Activated T-helper 2 cell treated with anti-CD3 and anti-CD28 coated beads, Interferon-gamma antibody, Interleukin-2, Interleukin-4, amounts not matched to agents 10 μg/mL and 5 μg/mL and 100 μg/mL, durations not matched to agents 14 hours and 24 hours and 36 hours (primary cell): ENCODE results near the gene PPP1R7. TPM values are rescaled to one million over a fixed set of nuclear protein-coding genes. Genes with fewer than 3 reads are reported as not detected.

ENCODE experiments used
- DNase-seq: peaks from one replicate; pipeline ENCODE4 v3.0.0; 2021; ENCODE audit warnings: low spot score
- H3K27ac Mint-ChIP-seq: one replicate; pipeline ENCODE4 v1.8.0; 2021; ENCODE audit warnings: mixed read lengths
- H3K27me3 Mint-ChIP-seq: one replicate; pipeline ENCODE4 v1.8.0; 2021; ENCODE audit warnings: low read depth, mixed read lengths
- H3K36me3 Mint-ChIP-seq: one replicate; pipeline ENCODE4 v1.8.0; 2021; ENCODE audit warnings: low read depth, mixed read lengths
- H3K4me1 Mint-ChIP-seq: one replicate; pipeline ENCODE4 v1.8.0; 2021; ENCODE audit warnings: low read depth, mixed read lengths
- H3K4me3 Mint-ChIP-seq: one replicate; pipeline ENCODE4 v1.8.0; 2021; ENCODE audit warnings: low read depth, mild to moderate bottlenecking, moderate library complexity, mixed read lengths
- H3K9me3 Mint-ChIP-seq: one replicate; pipeline ENCODE4 v1.8.0; 2021; ENCODE audit warnings: mixed read lengths
- intact Hi-C: fragments of 100-400 bp; cut with micrococcal nuclease; formaldehyde crosslinking; loops from one replicate; pipeline ENCODE4 v1.15.1; 2023
- total RNA-seq: library from RNA; stranded (reverse); gene quantifications from 2 replicates; pipeline ENCODE4 v1.2.3, GENCODE V29; 2022

The PPP1R7 gene
- total RNA-seq, 1 donor from 2014 or later = 101 TPM

GRCh38 chr2:241137276-241138190 is 12.7 kb upstream of the PPP1R7 start:
- Mint-ChIP-seq H3K4me3 (no peak overlapping the region), H3K27me3 (no peaks in the 10 kb centered on the region), H3K36me3 (peaks cover 40% of the 10 kb centered on the region), H3K27ac (no peak overlapping the region), H3K9me3 (no peaks in the 10 kb centered on the region), H3K4me1 (no peaks in the 10 kb centered on the region)
- intact Hi-C loops = no loop called here
- DNase-seq = no peak

DNA sequence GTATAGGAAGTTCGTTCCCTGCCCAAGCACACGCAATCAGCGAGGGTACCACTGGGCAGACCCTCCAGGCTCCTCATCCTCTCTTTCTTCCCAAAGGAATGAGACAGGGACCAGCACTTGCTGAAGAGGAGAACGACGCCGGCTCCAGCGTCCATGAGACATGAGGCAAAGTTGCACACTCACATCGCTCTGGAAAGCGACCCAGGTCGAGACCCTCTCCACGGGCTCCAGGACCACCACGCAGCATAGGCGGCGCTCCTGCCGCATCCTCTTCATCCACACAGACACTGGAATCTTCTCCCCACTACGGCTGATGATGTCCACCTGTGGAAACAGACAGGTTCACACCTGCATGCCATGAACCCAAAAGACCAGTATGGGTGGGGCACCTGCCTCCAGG is 11.8 kb upstream of the PPP1R7 start:
- H3K4me1 Mint-ChIP-seq = no peaks in the 10 kb centered on the region
- intact Hi-C loops = no loop called here
- H3K4me3 Mint-ChIP-seq = no peak overlapping the region
- H3K9me3 Mint-ChIP-seq = no peaks in the 10 kb centered on the region
- no peaks in the 10 kb centered on the region for H3K27me3 Mint-ChIP-seq
- peaks cover 31% of the 10 kb centered on the region for H3K36me3 Mint-ChIP-seq
- H3K27ac Mint-ChIP-seq = no peak overlapping the region
- DNase-seq = no peak

DNA sequence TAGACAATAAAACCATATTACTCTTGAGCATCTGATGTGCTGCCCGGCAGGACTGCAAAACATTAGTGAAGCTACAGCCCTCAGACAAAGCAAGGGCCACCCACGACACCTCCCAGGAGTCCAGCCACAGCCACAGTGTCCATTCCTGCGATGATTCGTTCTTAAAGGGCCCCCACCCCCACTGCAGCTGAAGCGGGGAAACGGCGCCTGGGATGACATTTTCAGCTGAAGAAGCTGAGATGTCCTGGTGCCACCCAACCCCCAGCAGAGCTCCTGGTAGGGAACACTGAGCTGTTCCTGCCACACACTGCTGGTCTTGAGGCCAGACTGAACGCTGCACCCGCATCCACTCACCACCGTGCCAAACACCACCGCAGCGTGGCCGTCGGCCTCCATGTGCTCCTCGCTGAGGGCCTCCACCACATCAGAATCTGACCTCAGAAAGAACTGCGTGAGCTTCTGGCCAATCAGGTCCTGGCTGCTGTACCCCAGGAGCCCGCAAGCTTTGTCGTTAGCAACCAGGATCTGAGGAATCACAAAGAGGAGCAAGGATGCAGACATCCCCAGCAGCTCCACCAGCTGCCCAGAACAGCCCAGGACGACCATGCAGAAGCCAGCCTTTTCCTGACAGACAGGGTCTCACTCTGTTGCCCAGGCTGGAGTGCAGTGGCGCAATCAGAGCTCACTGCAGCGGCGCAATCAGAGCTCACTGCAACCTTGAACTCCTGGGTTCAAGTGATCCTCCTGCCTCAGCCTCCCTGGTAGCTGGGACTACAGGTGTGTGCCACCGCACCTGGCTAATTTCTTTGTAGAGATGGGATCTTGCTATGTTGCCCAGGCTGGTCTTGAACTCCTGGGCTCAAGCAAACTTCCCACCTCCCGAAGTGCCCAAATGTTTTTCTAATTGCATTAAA is 10.5 kb upstream of the PPP1R7 start:
- no peaks in the 10 kb centered on the region for H3K27me3 Mint-ChIP-seq
- H3K27ac Mint-ChIP-seq = no peak overlapping the region
- intact Hi-C loops = no loop called here
- no peaks in the 10 kb centered on the region for H3K9me3 Mint-ChIP-seq
- no peak overlapping the region for H3K4me3 Mint-ChIP-seq
- no peak for DNase-seq
- no peaks in the 10 kb centered on the region for H3K4me1 Mint-ChIP-seq
- peaks cover 32% of the 10 kb centered on the region for H3K36me3 Mint-ChIP-seq

DNA sequence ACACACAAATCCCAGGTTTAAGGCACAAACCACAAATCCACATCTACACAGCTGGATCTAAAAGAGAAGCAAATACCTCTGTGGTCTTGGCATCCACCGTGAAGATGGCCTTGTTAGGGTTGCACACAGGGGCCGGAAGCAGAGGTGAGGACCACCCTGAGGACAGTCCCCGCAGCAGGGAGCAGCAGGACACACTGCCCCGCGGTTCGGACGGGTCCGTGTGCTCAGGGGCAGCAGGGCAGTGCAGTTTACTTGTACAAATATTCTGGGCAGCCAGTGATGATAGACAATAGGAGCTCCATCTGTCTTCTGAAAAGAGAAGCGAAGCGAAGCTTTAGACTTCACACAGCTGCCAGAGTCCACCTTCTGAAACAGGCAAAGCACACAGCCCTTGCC is 9.8 kb upstream of the PPP1R7 start:
- no peaks in the 10 kb centered on the region for H3K4me1 Mint-ChIP-seq
- H3K9me3 Mint-ChIP-seq = no peaks in the 10 kb centered on the region
- peaks cover 32% of the 10 kb centered on the region for H3K36me3 Mint-ChIP-seq

GRCh38 chr2:241141214-241141770 is 9.0 kb upstream of the PPP1R7 start:
- Mint-ChIP-seq H3K4me3 (no peak overlapping the region), H3K4me1 (no peaks in the 10 kb centered on the region), H3K27me3 (no peaks in the 10 kb centered on the region), H3K36me3 (peaks cover 32% of the 10 kb centered on the region), H3K9me3 (no peaks in the 10 kb centered on the region), H3K27ac (no peak overlapping the region)
- no peak for DNase-seq
- intact Hi-C loops = no loop called here

More for the DNA sequence above, 9.8 kb upstream of the PPP1R7 start:
- intact Hi-C loops = no loop called here
- Mint-ChIP-seq H3K4me3 (no peak overlapping the region), H3K27me3 (no peaks in the 10 kb centered on the region), H3K27ac (no peak overlapping the region)
- no peak for DNase-seq

DNA sequence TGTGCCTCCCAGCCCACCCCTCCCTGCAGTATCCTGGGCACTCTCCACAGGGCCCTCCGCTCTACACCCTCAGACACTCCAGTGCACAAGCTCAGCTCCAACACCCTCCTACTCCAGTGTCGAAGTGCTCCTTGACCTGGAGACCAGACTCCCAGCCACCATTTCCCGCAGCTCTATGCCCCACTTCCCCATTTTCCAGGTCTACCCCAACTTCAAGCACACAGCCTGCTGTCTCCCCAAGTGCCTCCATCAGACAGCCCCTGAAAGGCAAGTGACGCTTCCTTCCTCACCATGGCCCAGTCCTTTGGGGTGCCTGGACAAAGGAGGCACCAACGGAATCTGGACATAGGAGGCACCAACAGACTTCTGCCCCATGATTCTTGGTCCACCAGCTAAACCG is 8.2 kb upstream of the PPP1R7 start:
- intact Hi-C loops = no loop called here
- H3K36me3 Mint-ChIP-seq = peaks cover 32% of the 10 kb centered on the region
- H3K9me3 Mint-ChIP-seq = no peaks in the 10 kb centered on the region
- DNase-seq = no peak
- H3K27me3 Mint-ChIP-seq = no peaks in the 10 kb centered on the region
- no peaks in the 10 kb centered on the region for H3K4me1 Mint-ChIP-seq
- no peak overlapping the region for H3K27ac Mint-ChIP-seq
- H3K4me3 Mint-ChIP-seq = no peak overlapping the region

DNA sequence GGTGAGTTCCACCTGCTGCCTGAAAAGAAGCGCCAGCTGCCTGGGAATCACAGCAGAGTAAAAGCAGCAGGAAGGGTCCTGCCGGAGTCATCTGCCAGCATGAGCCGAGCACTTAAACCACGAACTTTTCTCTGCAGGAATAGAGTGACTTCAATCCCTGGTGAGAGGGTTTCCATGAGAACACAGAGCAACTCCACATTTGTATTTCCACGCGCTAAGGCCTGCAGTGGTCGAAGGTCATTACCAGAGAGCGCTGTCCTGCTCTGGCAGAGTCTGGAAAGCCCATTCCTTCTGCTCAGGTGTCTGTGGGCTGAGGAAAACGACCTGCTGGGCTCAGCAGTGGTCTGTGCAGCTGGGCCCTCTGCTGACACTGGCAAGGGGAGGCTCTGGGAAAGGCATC is 7.7 kb upstream of the PPP1R7 start:
- Mint-ChIP-seq H3K27ac (no peak overlapping the region), H3K27me3 (no peaks in the 10 kb centered on the region), H3K4me1 (no peaks in the 10 kb centered on the region), H3K9me3 (no peaks in the 10 kb centered on the region), H3K36me3 (peaks cover 32% of the 10 kb centered on the region), H3K4me3 (no peak overlapping the region)
- intact Hi-C loops = no loop called here
- no peak for DNase-seq

GRCh38 chr2:241146286-241146685 is 4.0 kb upstream of the PPP1R7 start:
- H3K36me3 Mint-ChIP-seq = peaks cover 21% of the 10 kb centered on the region
- no peaks in the 10 kb centered on the region for H3K27me3 Mint-ChIP-seq
- intact Hi-C loops = loop anchor here (5.0 kb wide), 1 partner anchor 294 kb away; no protein-coding TSS in a partner anchor
- H3K9me3 Mint-ChIP-seq = no peaks in the 10 kb centered on the region
- no peak for DNase-seq
- H3K4me1 Mint-ChIP-seq = peaks cover 18% of the 10 kb centered on the region
- no peak overlapping the region for H3K27ac Mint-ChIP-seq
- H3K4me3 Mint-ChIP-seq = no peak overlapping the region

GRCh38 chr2:241147336-241147735 is 2.9 kb upstream of the PPP1R7 start:
- H3K27me3 Mint-ChIP-seq = no peaks in the 10 kb centered on the region
- intact Hi-C loops = loop anchor here (5.0 kb wide), 1 partner anchor 295 kb away; no protein-coding TSS in a partner anchor
- H3K4me3 Mint-ChIP-seq = no peak overlapping the region
- peaks cover 15% of the 10 kb centered on the region for H3K36me3 Mint-ChIP-seq
- peaks cover 28% of the 10 kb centered on the region for H3K4me1 Mint-ChIP-seq
- no peaks in the 10 kb centered on the region for H3K9me3 Mint-ChIP-seq
- no peak for DNase-seq
- H3K27ac Mint-ChIP-seq = no peak overlapping the region

DNA sequence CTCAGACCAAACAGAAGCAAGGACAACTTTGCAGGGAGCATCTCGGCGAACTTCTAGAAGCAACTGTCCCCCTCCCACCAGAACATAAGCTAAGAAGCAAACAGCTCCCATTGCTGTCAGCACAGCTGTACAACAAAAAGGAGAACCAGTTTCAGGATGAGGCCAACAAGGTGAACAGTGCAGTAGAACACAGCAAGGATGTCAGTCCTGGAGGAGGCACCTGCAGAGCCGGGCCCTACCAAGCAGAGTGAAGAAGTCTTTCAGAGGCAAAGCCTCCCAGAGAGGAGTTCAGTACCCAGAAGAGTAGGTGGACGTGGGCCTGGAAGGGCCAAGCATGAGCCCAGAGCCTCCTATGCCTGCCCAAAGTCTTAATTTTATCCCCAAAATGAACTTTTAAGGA is 2.0 kb upstream of the PPP1R7 start:
- no peaks in the 10 kb centered on the region for H3K9me3 Mint-ChIP-seq
- H3K4me1 Mint-ChIP-seq = peaks cover 33% of the 10 kb centered on the region
- DNase-seq = no peak
- H3K27ac Mint-ChIP-seq = peak overlapping the region; percentile 74
- intact Hi-C loops = loop anchor here (2.0 to 5.0 kb wide), 2 partner anchors 296 to 561 kb away; partner anchors contain the start of gene CAPN10
- H3K36me3 Mint-ChIP-seq = peaks cover 20% of the 10 kb centered on the region
- peak overlapping the region; percentile 95 for H3K4me3 Mint-ChIP-seq
- no peaks in the 10 kb centered on the region for H3K27me3 Mint-ChIP-seq

DNA sequence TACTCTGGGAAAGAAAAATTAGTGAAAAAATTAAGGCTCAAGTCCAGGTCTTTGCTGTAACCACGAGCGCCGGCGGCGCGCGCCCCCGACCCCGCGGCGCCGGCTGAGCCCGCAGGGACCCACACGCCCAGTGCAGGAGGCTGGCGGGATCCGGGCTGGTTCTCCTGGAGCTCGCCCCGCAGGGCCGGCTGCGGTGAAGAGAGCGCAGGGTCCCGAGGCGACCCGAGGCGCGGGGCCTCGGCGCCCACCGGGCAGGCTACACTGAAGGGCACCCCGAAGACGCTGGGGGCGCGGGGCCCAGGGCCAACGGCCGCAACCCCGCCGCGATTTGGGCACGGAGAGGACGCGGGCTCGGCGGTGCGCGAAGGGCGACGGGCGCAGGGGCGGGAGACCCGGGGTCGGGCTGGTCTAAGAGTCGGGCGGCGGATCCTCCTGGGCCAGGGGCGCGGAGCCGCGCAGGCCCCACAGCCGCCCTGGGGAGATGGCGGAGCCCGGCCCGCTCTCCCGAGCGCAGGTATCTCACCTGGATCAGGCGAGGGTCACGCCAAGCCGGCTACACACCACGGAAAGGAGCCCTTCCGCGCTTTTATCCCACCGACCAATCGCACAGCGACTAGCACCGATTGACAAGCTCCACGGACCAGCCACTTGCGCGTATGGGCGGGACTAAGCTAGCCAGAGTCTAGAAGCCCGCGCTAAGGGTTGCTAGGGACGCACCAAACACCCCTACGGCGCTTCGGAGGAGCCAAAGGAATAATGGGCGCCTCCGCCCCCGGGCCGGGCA is 1.2 kb upstream of the PPP1R7 start, which contains the start of gene PASK:
PASK (minus strand) TSS at position 582 of the 784 bp plus-strand sequence. CDS start 6,440 bp downstream, outside the sequence.
- H3K36me3 Mint-ChIP-seq = peaks cover 19% of the 10 kb centered on the region

GRCh38 chr2:241149675-241149924 is 667 bp upstream of the PPP1R7 start:
- intact Hi-C loops = loop anchor here (1.0 to 5.0 kb wide), 3 partner anchors 47 to 563 kb away; partner anchors contain the start of genes CAPN10 and MTERF4
- Mint-ChIP-seq H3K4me1 (peaks cover 38% of the 10 kb centered on the region), H3K36me3 (peaks cover 19% of the 10 kb centered on the region), H3K9me3 (no peaks in the 10 kb centered on the region), H3K27me3 (no peaks in the 10 kb centered on the region), H3K4me3 (peak overlapping the region; percentile 96), H3K27ac (peak overlapping the region; percentile 72)
- DNase-seq = no peak

More for the DNA sequence above, 1.2 kb upstream of the PPP1R7 start, which contains the start of gene PASK:
- DNase-seq = peak; percentile 93
- no peaks in the 10 kb centered on the region for H3K9me3 Mint-ChIP-seq
- H3K4me1 Mint-ChIP-seq = peaks cover 38% of the 10 kb centered on the region
- H3K4me3 Mint-ChIP-seq = peak within 1 kb of the TSS; percentile 96
- intact Hi-C loops = loop anchor here (1.0 to 5.0 kb wide), 3 partner anchors 47 to 562 kb away; partner anchors contain the start of genes CAPN10 and MTERF4
- no peaks in the 10 kb centered on the region for H3K27me3 Mint-ChIP-seq
- peak within 1 kb of the TSS; percentile 90 for H3K27ac Mint-ChIP-seq
